Liver (tissue), 9 donors: ENCODE results near the gene SNTN. TPM values are rescaled to one million over a fixed set of nuclear protein-coding genes. Genes with fewer than 3 reads are reported as not detected.

Experiments
- DNase-seq: peaks from one replicate; pipeline ENCODE4 v3.0.0-alpha.2; 2017; ENCODE audit warnings: low spot score
- H3K27ac ChIP-seq, 2 donors: one replicate each; pipeline ENCODE4 v1.7.0; 2013; ENCODE audit warnings: inconsistent platforms in 2 of 2, low read length in 2 of 2, control low read depth in 1 of 2, low read depth in 1 of 2, mild to moderate bottlenecking in 1 of 2
- H3K27me3 ChIP-seq, 4 donors: one replicate each; pipeline versions ENCODE4 v1.6.1 to v1.7.0; 2013; ENCODE audit warnings: low read length in 3 of 4, inconsistent platforms in 1 of 4, mild to moderate bottlenecking in 1 of 4, moderate library complexity in 1 of 4; ENCODE audit not compliant: control insufficient read depth in 4 of 4, insufficient read depth in 4 of 4
- H3K36me3 ChIP-seq, 4 donors: one replicate each; pipeline versions ENCODE4 v1.6.1 to v1.7.0; 2013; ENCODE audit warnings: low read length in 3 of 4, mild to moderate bottlenecking in 3 of 4, low read depth in 1 of 4, moderate library complexity in 1 of 4; ENCODE audit not compliant: control insufficient read depth in 4 of 4, insufficient read depth in 3 of 4
- H3K4me1 ChIP-seq, 4 donors: one replicate each; pipeline versions ENCODE4 v1.6.1 to v1.7.0; 2013; ENCODE audit warnings: low read length in 3 of 4, mild to moderate bottlenecking in 3 of 4, moderate library complexity in 1 of 4; ENCODE audit not compliant: control insufficient read depth in 4 of 4, insufficient read depth in 4 of 4
- H3K4me3 ChIP-seq, 3 donors: one replicate each; pipeline versions ENCODE4 v1.6.1 to v1.7.0; 2013; ENCODE audit warnings: low read length in 3 of 3, control low read depth in 1 of 3, low read depth in 1 of 3, mild to moderate bottlenecking in 1 of 3
- H3K9ac ChIP-seq, 2 donors: one replicate each; pipeline ENCODE4 v1.7.0; 2013; ENCODE audit warnings: low read length in 2 of 2, mild to moderate bottlenecking in 2 of 2, moderate library complexity in 2 of 2, control low read depth in 1 of 2, low read depth in 1 of 2
- H3K9me3 ChIP-seq, 4 donors: one replicate each; pipeline versions ENCODE4 v1.6.1 to v1.7.0; 2013; ENCODE audit warnings: low read length in 3 of 4; ENCODE audit not compliant: control insufficient read depth in 4 of 4
- ATF3 ChIP-seq: IDR thresholded peaks from 2 replicates; pipeline ENCODE4 v1.6.1; 2016; ENCODE audit warnings: antibody characterized with exemption
- CTCF ChIP-seq: fragments of 150-350 bp; IDR thresholded peaks from 2 replicates; pipeline ENCODE4 v1.5.1; 2017; ENCODE audit warnings: improper control_type of control experiment, low read depth, low read length; ENCODE audit not compliant: missing input control
- EGR1 ChIP-seq, 2 donors: IDR thresholded peaks; 2 replicates each; pipeline ENCODE4 v1.6.1; 2016 to 2018; ENCODE audit warnings: antibody characterized with exemption in 2 of 2, low read depth in 2 of 2
- FOXA1 ChIP-seq: IDR thresholded peaks from 2 replicates; pipeline ENCODE4 v1.6.1; 2016; ENCODE audit warnings: antibody characterized with exemption
- FOXA2 ChIP-seq: IDR thresholded peaks from 2 replicates; pipeline ENCODE4 v1.6.1; 2016; ENCODE audit warnings: antibody characterized with exemption
- GABPA ChIP-seq, 2 donors: IDR thresholded peaks in 1 of 2; conservative IDR thresholded peaks in 1 of 2; 2 replicates each; pipeline ENCODE4 v1.6.1; 2016; ENCODE audit warnings: antibody characterized with exemption in 2 of 2, mild to moderate bottlenecking in 1 of 2, moderate library complexity in 1 of 2
- HNF4A ChIP-seq, 2 donors: conservative IDR thresholded peaks; 2 replicates each; pipeline ENCODE4 v1.6.1; 2016; ENCODE audit warnings: antibody characterized with exemption in 2 of 2, mild to moderate bottlenecking in 2 of 2
- HNF4G ChIP-seq: IDR thresholded peaks from 2 replicates; pipeline ENCODE4 v1.6.1; 2016; ENCODE audit warnings: antibody characterized with exemption
- JUND ChIP-seq, 2 donors: IDR thresholded peaks; 2 replicates each; pipeline ENCODE4 v1.6.1; 2016; ENCODE audit warnings: antibody characterized with exemption in 2 of 2
- MAX ChIP-seq: IDR thresholded peaks from 2 replicates; pipeline ENCODE4 v1.6.1; 2016; ENCODE audit warnings: antibody characterized with exemption
- NR2F2 ChIP-seq: IDR thresholded peaks from 2 replicates; pipeline ENCODE4 v1.6.1; 2016; ENCODE audit warnings: antibody characterized with exemption
- RAD21 ChIP-seq, 2 donors: IDR thresholded peaks; 2 replicates each; pipeline ENCODE4 v1.6.1; 2016; ENCODE audit warnings: antibody characterized with exemption in 2 of 2, mild to moderate bottlenecking in 2 of 2
- REST ChIP-seq: IDR thresholded peaks from 2 replicates; pipeline ENCODE4 v1.6.1; 2016; ENCODE audit warnings: antibody characterized with exemption, mild to moderate bottlenecking
- RXRA ChIP-seq, 2 donors: IDR thresholded peaks; 2 replicates each; pipeline ENCODE4 v1.6.1; 2017 to 2018; ENCODE audit warnings: antibody characterized with exemption in 2 of 2, mild to moderate bottlenecking in 1 of 2
- SP1 ChIP-seq: IDR thresholded peaks from 2 replicates; pipeline ENCODE4 v1.6.1; 2018; ENCODE audit warnings: antibody characterized with exemption, mild to moderate bottlenecking
- TAF1 ChIP-seq: conservative IDR thresholded peaks from 2 replicates; pipeline ENCODE4 v1.6.1; 2016; ENCODE audit warnings: antibody characterized with exemption, mild to moderate bottlenecking
- YY1 ChIP-seq: IDR thresholded peaks from 2 replicates; pipeline ENCODE4 v1.6.1; 2016; ENCODE audit warnings: antibody characterized with exemption, mild to moderate bottlenecking
- ZBTB33 ChIP-seq: IDR thresholded peaks from 2 replicates; pipeline ENCODE4 v1.6.1; 2016; ENCODE audit warnings: antibody characterized with exemption
- WGBS: extraction: QIAGEN DNeasy Blood & Tissue Kit; methylation state at CpG from one replicate; pipeline ENCODE4 v1.1.7; 2013; 5-methylcytosine and 5-hydroxymethylcytosine counted together
- polyA plus RNA-seq, 2 donors: library from polyadenylated mRNA; stranded (reverse) in 1 of 2; unstranded in 1 of 2; fragments of 200-250 nt in 1 of 2; fragments of >200 nt in 1 of 2; fragmentation: Nextera tagmentation in 1 of 2; extraction: Ambion mirVana in 1 of 2; gene quantifications; one replicate each; pipeline versions ENCODE4 v1.2.1 to v1.2.3, GENCODE V29; 2013 to 2015
- total RNA-seq, 2 donors: library from RNA; depleted of rRNA; stranded (reverse); fragments of >200 nt; gene quantifications; one replicate each; pipeline ENCODE4 v1.2.3, GENCODE V29; 2014
- donor health status: healthy.
- donor health status: healthy.
- donor health status: healthy.
- donor health status: healthy.
- donor health status: healthy.

Gene SNTN
- total and polyA plus RNA-seq, 4 donors: not detected

- TF ChIP-seq ZBTB33: no peak
- TF ChIP-seq RXRA (IDR thresholded peaks at IDR 0.05): no peak
- TF ChIP-seq YY1: no peak
- no peak for TF ChIP-seq GABPA (IDR thresholded peaks at IDR 0.05 in 1 of 2, conservative IDR thresholded peaks at IDR 0.05 in 1 of 2)
- no peak for TF ChIP-seq SP1
These were observed 20.8 kb upstream of the SNTN start (continued) for GRCh38 chr3:63631670-63632069.

GRCh38 chr3:63635186-63635585, 17.3 kb upstream of the SNTN start:
- Histone ChIP-seq H3K9me3 (no peaks in the 10 kb centered on the region), H3K9ac (no peak overlapping the region), H3K4me3 (no peak overlapping the region), H3K36me3 (no peaks in the 10 kb centered on the region), H3K27me3 (no peaks in the 10 kb centered on the region), H3K4me1 (no peaks in the 10 kb centered on the region), H3K27ac (no peak overlapping the region)
- WGBS: 83% methylated on average over 3 of the region's 3 CpGs
- TF ChIP-seq RAD21 (IDR thresholded peaks at IDR 0.05) (no peak), YY1 (no peak), MAX (no peak), HNF4A (conservative IDR thresholded peaks at IDR 0.05) (no peak), TAF1 (no peak), JUND (IDR thresholded peaks at IDR 0.05) (no peak), GABPA (IDR thresholded peaks at IDR 0.05 in 1 of 2, conservative IDR thresholded peaks at IDR 0.05 in 1 of 2) (no peak), REST (no peak), HNF4G (no peak), EGR1 (IDR thresholded peaks at IDR 0.05; ENCODE audit: low read depth in 2 of 2) (no peak), NR2F2 (no peak), ZBTB33 (no peak), SP1 (no peak), FOXA2 (no peak), RXRA (IDR thresholded peaks at IDR 0.05) (no peak), ATF3 (no peak), CTCF (no peak), FOXA1 (no peak)
- DNase-seq: no peak
